GM23248 (cell line): ENCODE results near the gene ABCA3. TPM values are rescaled to one million over a fixed set of nuclear protein-coding genes. Genes with fewer than 3 reads are reported as not detected.
A peak's percentile ranks its signal among the peaks of the same experiment; 100 is the strongest.

ENCODE experiments used
- DNase-seq: peaks from one replicate; pipeline ENCODE4 v3.0.0-alpha.2; 2015
- H2AFZ ChIP-seq: fragments of 200-600 bp; sonication (generic); 2 replicates; pipeline ENCODE4 v1.6.1; 2016; ENCODE audit warnings: antibody characterized with exemption
- H3F3A ChIP-seq: fragments of 200-600 bp; sonication (generic); 2 replicates; pipeline ENCODE4 v1.6.1; 2016; ENCODE audit warnings: mild to moderate bottlenecking, antibody characterized with exemption, mixed run types; ENCODE audit not compliant: insufficient read depth
- H3K27ac ChIP-seq: fragments of 200-600 bp; sonication (generic); 2 replicates; pipeline ENCODE4 v1.5.1; 2016; ENCODE audit warnings: mild to moderate bottlenecking
- H3K27me3 ChIP-seq: fragments of 200-600 bp; sonication (generic); replicated peaks from 2 replicates; pipeline ENCODE4 v1.6.1; 2016; ENCODE audit warnings: mild to moderate bottlenecking; ENCODE audit not compliant: insufficient read depth
- H3K36me3 ChIP-seq: fragments of 200-600 bp; sonication (generic); 2 replicates; pipeline ENCODE4 v1.6.1; 2016; ENCODE audit warnings: low read depth, mild to moderate bottlenecking
- H3K4me1 ChIP-seq: fragments of 200-600 bp; sonication (generic); 2 replicates; pipeline ENCODE4 v1.6.1; 2016; ENCODE audit warnings: mild to moderate bottlenecking; ENCODE audit not compliant: insufficient read depth
- H3K4me2 ChIP-seq: fragments of 200-600 bp; sonication (generic); one replicate; pipeline ENCODE4 v1.6.1; 2016; ENCODE audit warnings: mild to moderate bottlenecking; ENCODE audit not compliant: unreplicated experiment
- H3K4me3 ChIP-seq: fragments of 200-600 bp; sonication (generic); 2 replicates; pipeline ENCODE4 v1.5.1; 2016; ENCODE audit warnings: mild to moderate bottlenecking
- H3K79me2 ChIP-seq: fragments of 200-600 bp; sonication (generic); 2 replicates; pipeline ENCODE4 v1.6.1; 2016; ENCODE audit warnings: mild to moderate bottlenecking; ENCODE audit not compliant: insufficient read depth
- H3K9ac ChIP-seq: fragments of 200-600 bp; sonication (generic); 2 replicates; pipeline ENCODE4 v1.6.1; 2016; ENCODE audit warnings: mild to moderate bottlenecking
- H3K9me2 ChIP-seq: fragments of 200-600 bp; sonication (generic); 2 replicates; pipeline ENCODE4 v1.6.1; 2016; ENCODE audit warnings: mixed run types, mild to moderate bottlenecking, moderate library complexity; ENCODE audit not compliant: insufficient read depth
- H3K9me3 ChIP-seq: fragments of 200-600 bp; sonication (generic); one replicate; pipeline ENCODE4 v1.6.1; 2017; ENCODE audit warnings: low read depth
- H4K20me1 ChIP-seq: fragments of 200-600 bp; sonication (generic); 2 replicates; pipeline ENCODE4 v1.6.0; 2016; ENCODE audit not compliant: insufficient read depth
- EZH2 ChIP-seq: fragments of 200-600 bp; sonication (generic); IDR thresholded peaks from 2 replicates; pipeline ENCODE4 v1.6.1; 2018; ENCODE audit warnings: antibody characterized with exemption, mild to moderate bottlenecking; ENCODE audit not compliant: insufficient read depth, poor library complexity, severe bottlenecking
- EZH2phosphoT487 ChIP-seq: fragments of 200-600 bp; sonication (generic); IDR thresholded peaks from 2 replicates; pipeline ENCODE4 v1.6.1; 2018; ENCODE audit warnings: antibody characterized with exemption, moderate library complexity, mild to moderate bottlenecking, low read depth; ENCODE audit not compliant: insufficient read depth
- WGBS, 2 experiments: methylation state at CpG; one replicate each; pipeline ENCODE4 v1.1.6; 2015 to 2017; ENCODE audit warnings: low lambda C conversion rate in 2 of 2, low coverage in 1 of 2; ENCODE audit errors: missing lambda C conversion rate in 2 of 2; 5-methylcytosine and 5-hydroxymethylcytosine counted together
- in situ Hi-C: fragments of 300-500 bp; cut with MboI; formaldehyde crosslinking; loops from 2 replicates; pipeline ENCODE4 v1.15.0; 2020
- polyA plus RNA-seq: library from polyadenylated mRNA; unstranded; fragments of >200 nt; fragmentation: Nextera tagmentation; extraction: Ambion mirVana; gene quantifications from 2 replicates; pipeline ENCODE4 v1.2.1, GENCODE V29; 2016
- total RNA-seq: library from RNA; depleted of rRNA; stranded (reverse); fragments of >200 nt; shearing (Covaris generic); gene quantifications from 2 replicates; pipeline ENCODE4 v1.2.3, GENCODE V29; 2014

The ABCA3 gene
- total and polyA plus RNA-seq, 2 experiments from 2014 or later = 0.64 to 0.76 TPM

GRCh38 chr16:2253293-2253692 is 87.2 kb downstream of the ABCA3 start:
- Histone ChIP-seq H3K36me3 (peaks cover 44% of the 10 kb centered on the region), H3K27ac (no peak overlapping the region)
- in situ Hi-C loops = no loop called here

GRCh38 chr16:2252806-2253148 is 87.8 kb downstream of the ABCA3 start:
- Histone ChIP-seq H3K9ac (no peak overlapping the region), H2AFZ (no peak overlapping the region), H3K4me1 (peaks cover 14% of the 10 kb centered on the region; the same call in 1 of the 2 replicates), H3K4me2 (no peak overlapping the region), H3F3A (peaks cover 32% of the 10 kb centered on the region), H3K36me3 (peaks cover 38% of the 10 kb centered on the region), H3K27ac (peak overlapping the region; percentile 73), H3K9me2 (no peaks in the 10 kb centered on the region), H4K20me1 (0 out of 2 replicates have a peak, but pooled peaks cover 3% of the 10 kb centered on the region), H3K27me3 (no peaks in the 10 kb centered on the region), H3K9me3 (no peaks in the 10 kb centered on the region), H3K79me2 (peaks cover 59% of the 10 kb centered on the region), H3K4me3 (no peak overlapping the region)
- no peak for DNase-seq
- in situ Hi-C loops = no loop called here
- 98 to 99% methylated on average over 7 of the region's 7 CpGs for WGBS, 2 experiments
- no peak for TF ChIP-seq EZH2
- no peak for TF ChIP-seq EZH2phosphoT487

More at GRCh38 chr16:2253293-2253692, 87.2 kb downstream of the ABCA3 start:
- DNase-seq = no peak
- Histone ChIP-seq H3K9ac (no peak overlapping the region), H3K4me3 (no peak overlapping the region), H3F3A (peaks cover 36% of the 10 kb centered on the region), H2AFZ (no peak overlapping the region), H3K4me1 (peaks cover 14% of the 10 kb centered on the region; the same call in 1 of the 2 replicates), H3K9me3 (no peaks in the 10 kb centered on the region), H3K4me2 (no peak overlapping the region), H3K9me2 (no peaks in the 10 kb centered on the region), H3K79me2 (peaks cover 59% of the 10 kb centered on the region), H3K27me3 (no peaks in the 10 kb centered on the region), H4K20me1 (0 out of 2 replicates have a peak, but pooled peaks cover 3% of the 10 kb centered on the region)
- no peak for TF ChIP-seq EZH2phosphoT487
- TF ChIP-seq EZH2 = no peak
- 83 to 86% methylated on average over 11 of the region's 11 CpGs for WGBS, 2 experiments

- WGBS, 2 experiments = 4 to 5% methylated on average over 50 to 53 of the region's 88 CpGs
Measured at GRCh38 chr16:2251296-2252111, 89.0 kb downstream of the ABCA3 start, which contains the start of gene ECI1. TSS of gene ECI1 (minus strand) at chr16:2251587. CDS start at chr16:2251566, 21 bp downstream.

GRCh38 chr16:2250652-2251295 is 89.8 kb downstream of the ABCA3 start:
- peaks cover 14% of the 10 kb centered on the region; the same call in 1 of the 2 replicates for H3K4me1 ChIP-seq
- H3K4me3 ChIP-seq = peak overlapping the region; percentile 92
- peak; percentile 50 for DNase-seq
- peak overlapping the region; percentile 90 for H3K9ac ChIP-seq
- in situ Hi-C loops = no loop called here
- peak overlapping the region; percentile 73 for H3K27ac ChIP-seq
- peaks cover 20% of the 10 kb centered on the region for H3K36me3 ChIP-seq
- H3K9me2 ChIP-seq = no peaks in the 10 kb centered on the region
- peak overlapping the region; percentile 86 for H2AFZ ChIP-seq
- WGBS, 2 experiments = 3 to 6% methylated on average over 26 to 34 of the region's 35 CpGs
- H3K79me2 ChIP-seq = peaks cover 50% of the 10 kb centered on the region
- 0 out of 2 replicates have a peak, but pooled peaks cover 3% of the 10 kb centered on the region for H4K20me1 ChIP-seq
- TF ChIP-seq EZH2 = no peak
- TF ChIP-seq EZH2phosphoT487 = no peak
- H3F3A ChIP-seq = peaks cover 22% of the 10 kb centered on the region
- no peaks in the 10 kb centered on the region for H3K9me3 ChIP-seq
- peak overlapping the region; percentile 97 for H3K4me2 ChIP-seq
- no peaks in the 10 kb centered on the region for H3K27me3 ChIP-seq

More at GRCh38 chr16:2251296-2252111, 89.0 kb downstream of the ABCA3 start, which contains the start of gene ECI1:
- H3K79me2 ChIP-seq = peaks cover 58% of the 10 kb centered on the region
- peak within 1 kb of the TSS; percentile 73 for H3K27ac ChIP-seq
- H3K4me1 ChIP-seq = peaks cover 14% of the 10 kb centered on the region; the same call in 1 of the 2 replicates
- no peaks in the 10 kb centered on the region for H3K9me3 ChIP-seq
- peak within 1 kb of the TSS; percentile 92 for H3K4me3 ChIP-seq
- in situ Hi-C loops = no loop called here
- peak; percentile 98 for DNase-seq
- TF ChIP-seq EZH2phosphoT487 (no peak), EZH2 (no peak)
- H3K9ac ChIP-seq = peak within 1 kb of the TSS; percentile 90
- H3K9me2 ChIP-seq = no peaks in the 10 kb centered on the region
- no peaks in the 10 kb centered on the region for H3K27me3 ChIP-seq
- peaks cover 27% of the 10 kb centered on the region for H3K36me3 ChIP-seq
- peak within 1 kb of the TSS; percentile 97 for H3K4me2 ChIP-seq
- H4K20me1 ChIP-seq = 0 out of 2 replicates have a peak, but pooled peaks cover 3% of the 10 kb centered on the region
- peaks cover 28% of the 10 kb centered on the region for H3F3A ChIP-seq
- H2AFZ ChIP-seq = peak within 1 kb of the TSS; percentile 86
